GM19467 (cell line): ENCODE measurements around the gene NETO1.

Experiments
- ATAC-seq: cut with Tn5 transposase; IDR thresholded peaks from one replicate; pipeline ENCODE4 v1.9.1; 2021; ENCODE audit warnings: mild to moderate bottlenecking, moderate library complexity; ENCODE audit not compliant: unreplicated experiment

Gene NETO1, protein sequence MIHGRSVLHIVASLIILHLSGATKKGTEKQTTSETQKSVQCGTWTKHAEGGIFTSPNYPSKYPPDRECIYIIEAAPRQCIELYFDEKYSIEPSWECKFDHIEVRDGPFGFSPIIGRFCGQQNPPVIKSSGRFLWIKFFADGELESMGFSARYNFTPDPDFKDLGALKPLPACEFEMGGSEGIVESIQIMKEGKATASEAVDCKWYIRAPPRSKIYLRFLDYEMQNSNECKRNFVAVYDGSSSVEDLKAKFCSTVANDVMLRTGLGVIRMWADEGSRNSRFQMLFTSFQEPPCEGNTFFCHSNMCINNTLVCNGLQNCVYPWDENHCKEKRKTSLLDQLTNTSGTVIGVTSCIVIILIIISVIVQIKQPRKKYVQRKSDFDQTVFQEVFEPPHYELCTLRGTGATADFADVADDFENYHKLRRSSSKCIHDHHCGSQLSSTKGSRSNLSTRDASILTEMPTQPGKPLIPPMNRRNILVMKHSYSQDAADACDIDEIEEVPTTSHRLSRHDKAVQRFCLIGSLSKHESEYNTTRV

GRCh38 chr18:72867746-72868584, at the start of gene NETO1:
Gene NETO1 (minus strand): TSS chr18:72867987. CDS start chr18:72867291, 696 bp downstream.
- no peak for ATAC-seq

DNA sequence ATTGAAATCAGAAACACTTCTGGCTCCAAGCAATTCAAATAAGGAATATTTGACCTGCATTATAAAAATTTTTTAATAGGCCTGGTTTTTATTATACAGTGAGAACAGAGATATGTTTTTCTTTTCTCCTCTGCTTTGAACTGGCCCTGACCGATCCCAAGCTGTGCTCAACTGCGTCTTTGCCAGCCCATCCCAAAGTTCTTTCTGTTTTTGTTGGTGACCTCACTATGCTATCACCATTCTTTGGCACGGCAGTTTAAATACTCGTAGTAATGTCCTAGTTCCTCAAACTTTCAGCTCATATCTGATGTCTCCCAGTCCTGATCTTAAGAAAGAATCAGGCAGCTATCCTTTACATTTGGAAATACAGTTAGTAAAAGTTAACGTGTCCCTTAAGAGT, 42.3 kb upstream of the NETO1 start:
- no peak for ATAC-seq

DNA sequence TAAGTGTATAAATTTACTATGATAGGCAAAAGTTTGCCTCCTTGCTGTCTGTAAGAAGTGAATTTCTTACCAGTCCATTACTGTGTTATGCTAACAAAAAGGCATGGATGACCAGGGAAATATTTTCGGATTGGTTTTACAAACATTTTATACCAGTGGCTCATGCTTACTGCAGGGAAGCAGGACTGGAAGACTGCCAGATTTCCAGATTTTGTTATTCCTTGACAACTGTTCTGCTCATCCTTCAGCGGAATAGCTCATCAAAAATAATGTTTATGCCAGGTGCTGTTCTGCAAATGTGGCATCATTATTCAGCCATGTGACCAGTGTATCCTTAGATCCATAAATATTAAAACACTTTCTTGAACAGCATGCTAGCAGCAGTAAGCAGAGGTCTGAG, 40.4 kb upstream of the NETO1 start:
- no peak for ATAC-seq

DNA sequence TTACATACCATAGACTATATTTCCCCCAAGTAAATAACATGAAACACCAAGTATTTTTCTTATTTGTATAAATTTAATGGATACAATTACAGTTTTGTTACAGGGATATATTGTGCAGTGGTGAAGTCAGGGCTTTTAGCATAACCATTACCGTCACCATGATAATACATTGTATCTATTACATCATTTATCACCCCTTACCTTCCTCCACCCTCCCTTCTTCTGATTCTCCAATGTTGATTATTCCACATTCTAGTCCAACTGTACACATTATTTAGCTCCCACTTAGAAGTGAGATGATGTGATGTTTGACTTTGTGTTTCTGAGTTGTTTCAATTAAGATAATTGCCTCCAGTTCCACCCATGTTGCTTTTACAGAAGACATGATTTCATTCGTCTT, 35.2 kb upstream of the NETO1 start:
- no peak for ATAC-seq

DNA sequence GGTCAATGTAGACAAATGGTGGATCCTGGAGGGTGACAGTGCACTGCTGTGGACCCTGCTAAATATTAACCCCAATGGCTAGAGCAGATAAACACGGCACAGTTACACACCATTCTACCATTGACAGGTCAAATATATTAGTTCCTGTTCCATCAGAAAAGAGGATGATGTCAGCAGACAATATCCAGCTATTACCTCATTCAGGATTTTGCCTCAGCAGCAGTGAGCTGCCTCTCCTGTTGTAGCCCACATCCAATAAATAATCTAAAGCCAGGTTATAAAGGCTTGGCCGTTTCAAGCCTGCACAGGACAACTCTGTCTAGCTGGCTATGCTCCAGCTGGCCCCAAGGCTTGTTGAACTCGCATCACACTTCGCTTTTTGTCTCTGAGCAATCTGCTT, 31.6 kb upstream of the NETO1 start:
- ATAC-seq, result no peak

DNA sequence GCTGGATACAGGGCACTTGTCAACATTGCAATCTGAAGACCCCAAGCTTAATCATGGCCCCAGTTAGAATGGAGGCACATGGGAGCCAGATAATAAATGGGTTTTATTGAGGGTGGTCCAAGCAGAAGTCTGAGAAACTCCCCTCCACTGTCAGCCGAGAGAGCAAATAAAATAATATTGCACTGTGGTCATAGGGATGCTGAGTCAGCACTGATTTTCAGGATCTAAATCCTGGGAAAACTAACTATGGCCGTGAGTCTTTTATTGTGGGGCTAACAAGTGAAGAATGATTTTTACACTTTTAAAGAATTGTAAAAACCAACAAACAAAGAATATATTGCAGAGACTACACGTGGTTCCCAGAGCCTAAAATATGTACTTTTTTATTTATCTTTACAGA, 31.1 kb upstream of the NETO1 start:
- ATAC-seq, result no peak

DNA sequence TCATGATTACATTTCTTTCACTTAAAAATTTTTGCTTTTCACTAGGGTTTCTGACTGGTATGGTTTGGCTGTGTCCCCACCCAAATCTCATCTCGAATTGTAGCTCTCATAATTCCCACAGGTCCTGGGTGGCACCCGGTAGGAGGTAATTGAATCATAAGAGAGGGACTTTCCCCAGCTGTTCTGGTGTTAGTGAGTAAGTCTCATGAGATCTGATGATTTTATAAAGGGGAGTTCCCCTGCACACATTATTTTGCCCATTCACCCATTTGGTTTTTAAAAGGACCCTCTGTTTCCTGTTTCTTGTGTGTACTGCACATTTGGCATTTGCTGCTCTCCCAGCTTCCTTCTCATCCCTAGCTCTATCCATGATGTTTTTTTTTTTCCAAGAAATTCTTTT, 27.8 kb upstream of the NETO1 start:
- no peak for ATAC-seq

DNA sequence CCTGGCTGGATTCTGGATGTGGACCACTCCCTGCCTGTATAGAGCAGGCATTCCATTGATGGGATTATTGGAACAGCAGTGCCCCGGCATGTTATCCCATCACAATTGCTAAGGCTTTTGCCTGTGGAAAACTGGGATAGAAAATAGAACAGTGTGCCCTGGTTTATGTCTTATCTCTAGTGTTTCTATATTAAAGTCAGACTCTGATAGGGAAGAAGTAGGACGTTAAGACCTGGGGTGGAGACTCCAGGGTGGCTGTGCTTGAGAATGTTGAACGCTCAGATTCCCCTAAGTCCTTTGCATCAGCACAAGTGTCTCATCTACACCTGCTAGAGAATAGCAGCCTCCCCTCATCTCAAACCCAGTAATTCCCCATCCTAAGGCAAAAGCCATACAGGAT, 10.8 kb upstream of the NETO1 start:
- no peak for ATAC-seq

DNA sequence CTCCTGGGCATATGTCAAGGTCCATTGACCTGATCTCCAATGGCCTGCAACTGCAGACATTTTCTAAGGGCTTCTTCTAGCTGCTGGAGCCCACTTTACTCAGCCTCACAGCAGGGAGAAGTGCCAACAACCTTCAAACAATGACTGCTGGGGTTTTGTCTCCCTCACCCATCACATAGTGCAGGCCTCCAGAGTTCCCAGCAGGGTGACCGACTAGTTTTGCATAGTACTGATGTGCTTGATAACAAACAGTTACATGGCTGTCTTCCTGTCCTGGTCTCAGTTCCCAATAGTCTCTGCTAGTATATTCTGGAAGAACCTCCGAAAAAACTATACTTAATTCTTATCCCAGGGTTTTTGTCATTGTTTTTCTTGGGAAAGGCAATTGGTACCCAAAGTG, 10.4 kb upstream of the NETO1 start:
- no peak for ATAC-seq

GRCh38 chr18:72871091-72871490, 3.3 kb upstream of the NETO1 start:
- ATAC-seq, result no peak

- ATAC-seq, result no peak
These were observed 1.7 kb upstream of the NETO1 start for GRCh38 chr18:72869226-72870185.

- ATAC-seq, result no peak
These were observed 918 bp upstream of the NETO1 start for GRCh38 chr18:72868585-72869225.

DNA sequence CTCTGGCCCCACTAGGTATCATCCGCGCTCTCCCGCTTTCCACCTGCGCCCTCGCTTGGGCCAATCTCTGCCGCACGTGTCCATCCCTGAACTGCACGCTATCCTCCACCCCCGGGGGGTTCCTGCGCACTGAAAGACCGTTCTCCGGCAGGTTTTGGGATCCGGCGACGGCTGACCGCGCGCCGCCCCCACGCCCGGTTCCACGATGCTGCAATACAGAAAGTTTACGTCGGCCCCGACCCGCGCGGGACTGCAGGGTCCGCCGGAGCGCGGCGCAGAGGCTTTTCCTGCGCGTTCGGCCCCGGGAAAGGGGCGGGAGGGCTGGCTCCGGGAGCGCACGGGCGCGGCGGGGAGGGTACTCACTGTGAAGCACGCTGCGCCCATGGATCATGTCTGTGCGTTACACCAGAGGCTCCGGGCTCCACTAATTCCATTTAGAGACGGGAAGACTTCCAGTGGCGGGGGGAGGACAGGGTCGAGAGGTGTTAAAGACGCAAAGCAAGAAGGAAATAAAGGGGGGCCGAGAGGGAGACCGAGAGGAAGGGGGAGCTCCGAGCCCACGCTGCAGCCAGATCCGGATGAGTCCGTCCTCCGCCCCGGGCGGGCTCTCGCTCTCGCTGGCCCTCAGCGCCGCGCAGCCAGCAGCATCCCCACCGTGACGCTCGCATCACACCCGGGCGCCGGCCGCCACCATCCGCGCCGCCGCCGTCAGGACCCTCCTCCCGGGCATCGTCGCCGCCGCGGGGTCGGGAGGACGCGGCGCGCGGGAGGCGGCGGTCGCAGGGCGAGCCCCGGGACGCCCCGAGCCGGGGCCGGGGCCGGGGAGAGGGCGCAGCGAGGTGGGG, 664 bp downstream of the NETO1 start:
- no peak for ATAC-seq

- ATAC-seq, result no peak
These were observed 1.3 kb downstream of the NETO1 start for GRCh38 chr18:72866442-72866900.

GRCh38 chr18:72863754-72864153, 4.0 kb downstream of the NETO1 start:
- ATAC-seq, result no peak

- ATAC-seq, result no peak
These were observed 8.7 kb downstream of the NETO1 start for GRCh38 chr18:72859088-72859487.

GRCh38 chr18:72849671-72850070, 18.1 kb downstream of the NETO1 start:
- ATAC-seq, result no peak

DNA sequence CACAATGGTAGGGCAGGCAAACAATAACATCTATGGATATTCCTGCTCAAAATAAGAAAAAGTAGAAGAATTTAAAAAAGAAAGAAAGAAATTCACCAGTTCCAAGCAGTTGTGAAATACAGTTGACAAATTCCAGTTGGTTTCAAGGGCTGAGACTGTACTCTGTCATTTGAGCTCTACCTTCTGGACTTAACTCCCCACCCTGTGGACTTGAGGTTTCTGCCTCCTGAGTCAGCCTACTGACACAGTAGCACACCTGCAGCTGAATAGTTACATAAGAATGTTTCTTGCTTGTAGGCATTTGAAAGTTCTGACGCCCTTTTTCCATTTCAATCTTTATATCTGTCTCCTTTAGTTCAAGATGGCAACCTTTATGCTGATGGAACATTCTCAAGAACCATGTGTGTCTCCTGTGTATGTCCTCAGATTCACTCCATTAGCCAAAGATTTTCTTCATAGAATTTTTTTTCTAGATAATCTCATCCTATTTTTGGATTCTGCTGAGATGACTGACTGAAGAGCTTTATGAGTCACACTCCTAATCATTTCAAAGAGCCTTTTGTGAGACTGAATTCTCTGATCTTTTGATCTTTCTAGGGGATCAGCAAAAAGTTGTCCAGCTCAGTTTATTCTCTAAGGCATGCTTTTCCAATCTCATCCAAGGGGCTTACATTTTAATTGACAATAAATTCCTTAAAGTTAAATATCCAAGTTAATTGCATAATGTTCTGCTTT, 19.1 kb downstream of the NETO1 start:
- no peak for ATAC-seq

DNA sequence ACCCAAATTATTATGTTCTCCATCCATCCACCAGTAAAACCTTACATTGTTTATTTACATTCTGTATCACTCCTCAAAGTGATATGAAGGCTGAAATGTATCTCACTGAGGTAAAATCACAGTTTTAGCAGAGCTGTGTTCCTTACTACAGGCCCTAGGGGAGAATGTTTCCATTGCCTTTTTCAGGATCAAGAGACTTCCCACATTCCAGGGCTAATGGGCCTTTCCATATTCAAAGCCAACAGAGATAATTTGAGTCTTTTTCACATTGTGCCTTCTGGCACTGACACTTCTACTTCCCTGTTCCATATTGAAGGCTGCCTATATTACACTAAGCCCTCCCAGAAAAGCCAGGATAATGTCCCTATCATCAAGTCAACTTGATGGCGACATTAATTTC, 20.0 kb downstream of the NETO1 start:
- ATAC-seq, result no peak
